ENCODE measurements around the gene MYBL2. TPM values are rescaled to one million over a fixed set of nuclear protein-coding genes. Genes with fewer than 3 reads are reported as not detected.

MYBL2 gene
- total and polyA plus RNA-seq, 2 donors (not counting 3 experiments of a cell fraction or from before 2014, with no cell fraction given): 35.7 to 105 TPM

- Histone ChIP-seq H2AFZ (ENCODE audit: low read depth, low read length) (no peak overlapping the region), H4K20me1 (replicated peaks; ENCODE audit: control insufficient read depth, extremely low read depth, insufficient read depth, low read length) (no peaks in the 10 kb centered on the region), H3K27me3 (ENCODE audit: control insufficient read depth in 2 of 2, insufficient read depth in 2 of 2, low read length in 2 of 2) (no peaks in the 10 kb centered on the region), H3K9ac (replicated peaks; ENCODE audit: extremely low read depth, insufficient read depth, low read length) (no peak overlapping the region), H3K9me3 (replicated peaks; ENCODE audit: control insufficient read depth, insufficient read depth, low read length) (no peaks in the 10 kb centered on the region), H3K4me3 (replicated peaks in 1 of 3; ENCODE audit: insufficient read depth in 1 of 3, low read depth in 1 of 3, low read length in 3 of 3) (no peak overlapping the region), H3K27ac (ENCODE audit: insufficient read depth, low read depth, low read length) (no peak overlapping the region), H3K4me2 (ENCODE audit: insufficient read depth, low read length) (no peak overlapping the region), H3K36me3 (ENCODE audit: control insufficient read depth in 2 of 2, extremely low read depth in 1 of 2, insufficient read depth in 2 of 2, low read length in 2 of 2) (peaks cover 0 to 7% of the 10 kb centered on the region in 2 experiments), H3K9me1 (replicated peaks; ENCODE audit: control insufficient read depth, extremely low read depth, insufficient read depth, low read length) (no peaks in the 10 kb centered on the region), H3K79me2 (ENCODE audit: control insufficient read depth, insufficient read depth, low read length) (no peaks in the 10 kb centered on the region), H3K4me1 (ENCODE audit: control insufficient read depth, extremely low read depth, insufficient read depth, low read length) (no peaks in the 10 kb centered on the region)
- ChIA-PET CTCF (interaction anchor here (1.0 kb wide), 1 partner anchor 183 kb away, joined by 3 read pairs; no protein-coding TSS in a partner anchor), POLR2A (no interaction called here)
- intact Hi-C loops (cut with micrococcal nuclease) (no loop called here), dilution Hi-C loops (cut with MboI; ENCODE audit: extremely low pct_ligation_motif_present, low sequenced_read_pairs) (no loop called here)
- no peak for FAIRE-seq
- no peak for TF ChIP-seq CTCF (IDR thresholded peaks at IDR 0.05; ENCODE audit: extremely low read depth in 1 of 2, insufficient read depth in 1 of 2, low read depth in 1 of 2, low read length in 2 of 2)
- no peak for TF ChIP-seq MYC (IDR thresholded peaks at IDR 0.05; ENCODE audit: low read depth, low read length)
- TF ChIP-seq FOS (IDR thresholded peaks at IDR 0.05; ENCODE audit: borderline replicate concordance, insufficient read depth, low read length): no peak
- no peak for TF ChIP-seq JUN (IDR thresholded peaks at IDR 0.05; ENCODE audit: borderline replicate concordance, insufficient read depth, insufficient read length, low read depth)
- no peak for TF ChIP-seq POLR2AphosphoS5 (IDR thresholded peaks at IDR 0.05; ENCODE audit: insufficient read depth, low read depth, low read length)
- TF ChIP-seq POLR2A (IDR thresholded peaks at IDR 0.05; ENCODE audit: low read depth, low read length): no peak
- TF ChIP-seq EZH2 (IDR thresholded peaks at IDR 0.05; ENCODE audit: borderline replicate concordance, low read depth, low read length, severe bottlenecking): no peak
- no peak for TF ChIP-seq GATA2 (IDR thresholded peaks at IDR 0.05; ENCODE audit: insufficient read depth, insufficient read length, low read depth, low read length)
- TF ChIP-seq, protein P1, sequence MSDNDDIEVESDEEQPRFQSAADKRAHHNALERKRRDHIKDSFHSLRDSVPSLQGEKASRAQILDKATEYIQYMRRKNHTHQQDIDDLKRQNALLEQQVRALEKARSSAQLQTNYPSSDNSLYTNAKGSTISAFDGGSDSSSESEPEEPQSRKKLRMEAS (IDR thresholded peaks at IDR 0.05; ENCODE audit: insufficient read depth, insufficient read length): no peak
- no TSS peak for BruUV-seq (replicated peaks)
- no peak for DNase-seq (ENCODE audit: low read depth, low spot score)
Observed at GRCh38 chr20:43631598-43631997, 35.3 kb upstream of the MYBL2 start.
